WTC11 (cell line): ENCODE measurements around the gene S100A5.

ENCODE experiments used
- ELF4 ChIP-seq: sonication (generic); formaldehyde crosslinking; IDR thresholded peaks from 2 replicates; pipeline ENCODE4 v1.8.1; 2022; ENCODE audit warnings: low read depth, mild to moderate bottlenecking, moderate library complexity, missing genetic modification reagents
- TF ChIP-seq, protein P1 (sequence below): fragments of 200-600 bp; IDR thresholded peaks from 2 replicates; pipeline ENCODE4 v1.8.0; 2022; ENCODE audit warnings: antibody characterized with exemption

DNA sequence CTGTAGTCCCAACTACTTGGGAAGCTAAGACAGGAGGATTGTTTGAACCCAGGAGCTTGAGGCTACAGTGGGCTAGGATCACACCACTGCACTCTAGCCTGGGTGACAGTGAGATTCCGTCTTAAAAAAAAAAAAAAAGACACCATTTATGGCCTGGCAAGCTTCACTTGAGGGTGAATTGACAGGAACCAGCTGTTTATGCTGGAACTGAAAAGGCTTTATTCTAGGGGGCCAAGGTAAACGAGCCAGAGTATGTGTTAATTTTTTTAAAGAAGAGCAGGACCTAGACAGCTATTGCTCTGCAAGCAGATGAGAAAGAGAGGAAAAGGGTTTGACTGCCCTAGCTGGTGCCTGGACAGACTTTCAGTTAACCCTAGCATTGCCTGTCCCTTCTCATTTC is 42.0 kb downstream of the S100A5 start:
- TF ChIP-seq ELF4 (CRISPR knock-in tag): no peak
- TF ChIP-seq, protein P1, sequence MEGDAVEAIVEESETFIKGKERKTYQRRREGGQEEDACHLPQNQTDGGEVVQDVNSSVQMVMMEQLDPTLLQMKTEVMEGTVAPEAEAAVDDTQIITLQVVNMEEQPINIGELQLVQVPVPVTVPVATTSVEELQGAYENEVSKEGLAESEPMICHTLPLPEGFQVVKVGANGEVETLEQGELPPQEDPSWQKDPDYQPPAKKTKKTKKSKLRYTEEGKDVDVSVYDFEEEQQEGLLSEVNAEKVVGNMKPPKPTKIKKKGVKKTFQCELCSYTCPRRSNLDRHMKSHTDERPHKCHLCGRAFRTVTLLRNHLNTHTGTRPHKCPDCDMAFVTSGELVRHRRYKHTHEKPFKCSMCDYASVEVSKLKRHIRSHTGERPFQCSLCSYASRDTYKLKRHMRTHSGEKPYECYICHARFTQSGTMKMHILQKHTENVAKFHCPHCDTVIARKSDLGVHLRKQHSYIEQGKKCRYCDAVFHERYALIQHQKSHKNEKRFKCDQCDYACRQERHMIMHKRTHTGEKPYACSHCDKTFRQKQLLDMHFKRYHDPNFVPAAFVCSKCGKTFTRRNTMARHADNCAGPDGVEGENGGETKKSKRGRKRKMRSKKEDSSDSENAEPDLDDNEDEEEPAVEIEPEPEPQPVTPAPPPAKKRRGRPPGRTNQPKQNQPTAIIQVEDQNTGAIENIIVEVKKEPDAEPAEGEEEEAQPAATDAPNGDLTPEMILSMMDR: no peak
